Cardiac fibroblast (primary cell): Measurements from ENCODE around the gene KCNMB1.

Source experiments
- DNase-seq, 2 donors: peaks; one replicate each; pipeline versions ENCODE4 v3.0.0 to v3.0.0-alpha.2; 2010; ENCODE audit warnings: low read depth in 2 of 2
- H3K4me3 ChIP-seq, 2 donors: replicated peaks in 1 of 2; 1 replicate in 1 of 2; 2 replicates in 1 of 2; pipeline ENCODE4 v1.5.1; 2011; ENCODE audit warnings: low read depth in 2 of 2, low read length in 2 of 2, mild to moderate bottlenecking in 2 of 2, moderate library complexity in 1 of 2
- TF ChIP-seq, protein P1 (sequence below): IDR thresholded peaks from one replicate; pipeline ENCODE4 v1.5.1; 2011; ENCODE audit warnings: low read depth, mild to moderate bottlenecking, low read length, inconsistent platforms

KCNMB1 gene

DNA sequence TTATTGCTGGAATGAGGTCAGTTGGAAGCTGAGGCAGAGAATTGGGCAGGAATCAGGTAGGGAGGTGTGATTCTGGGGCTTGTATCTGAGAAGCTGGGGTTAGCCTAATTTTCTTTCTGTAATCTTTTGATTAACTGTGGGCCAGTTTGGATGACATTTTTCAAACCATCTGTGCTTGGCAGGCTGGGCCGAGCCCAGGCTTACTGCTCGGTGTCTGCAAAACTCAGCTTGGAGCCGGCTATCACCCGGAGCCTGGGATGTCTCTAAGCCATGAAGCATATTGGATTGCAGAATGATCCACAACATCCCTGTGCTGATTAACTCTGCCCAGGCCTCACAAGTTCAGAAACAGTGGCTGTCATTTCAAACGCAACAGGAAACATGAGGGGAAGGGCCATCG is 26.5 kb downstream of the KCNMB1 start:
- TF ChIP-seq, protein P1, sequence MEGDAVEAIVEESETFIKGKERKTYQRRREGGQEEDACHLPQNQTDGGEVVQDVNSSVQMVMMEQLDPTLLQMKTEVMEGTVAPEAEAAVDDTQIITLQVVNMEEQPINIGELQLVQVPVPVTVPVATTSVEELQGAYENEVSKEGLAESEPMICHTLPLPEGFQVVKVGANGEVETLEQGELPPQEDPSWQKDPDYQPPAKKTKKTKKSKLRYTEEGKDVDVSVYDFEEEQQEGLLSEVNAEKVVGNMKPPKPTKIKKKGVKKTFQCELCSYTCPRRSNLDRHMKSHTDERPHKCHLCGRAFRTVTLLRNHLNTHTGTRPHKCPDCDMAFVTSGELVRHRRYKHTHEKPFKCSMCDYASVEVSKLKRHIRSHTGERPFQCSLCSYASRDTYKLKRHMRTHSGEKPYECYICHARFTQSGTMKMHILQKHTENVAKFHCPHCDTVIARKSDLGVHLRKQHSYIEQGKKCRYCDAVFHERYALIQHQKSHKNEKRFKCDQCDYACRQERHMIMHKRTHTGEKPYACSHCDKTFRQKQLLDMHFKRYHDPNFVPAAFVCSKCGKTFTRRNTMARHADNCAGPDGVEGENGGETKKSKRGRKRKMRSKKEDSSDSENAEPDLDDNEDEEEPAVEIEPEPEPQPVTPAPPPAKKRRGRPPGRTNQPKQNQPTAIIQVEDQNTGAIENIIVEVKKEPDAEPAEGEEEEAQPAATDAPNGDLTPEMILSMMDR, result no peak
- H3K4me3 ChIP-seq, result no peak overlapping the region
- DNase-seq, result no peak

DNA sequence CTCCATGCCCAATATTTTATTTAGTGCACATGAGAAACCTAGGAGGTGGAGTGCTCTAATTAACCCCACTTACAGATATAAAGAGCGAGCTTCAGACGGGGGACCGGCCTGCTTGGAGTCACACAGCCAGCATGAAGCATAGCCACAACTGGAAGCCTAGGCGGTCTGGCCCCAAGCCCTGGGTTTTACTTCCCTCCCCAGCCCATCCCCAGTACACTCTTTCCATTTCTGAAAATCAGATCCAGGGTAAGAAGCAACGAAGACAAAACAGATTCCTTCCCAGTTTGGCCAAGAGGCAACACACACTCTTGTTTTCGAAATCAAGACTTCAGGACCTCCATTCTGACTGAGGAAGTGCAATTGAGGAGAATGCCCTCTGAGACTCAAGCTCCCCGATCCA is 27.1 kb downstream of the KCNMB1 start:
- TF ChIP-seq, protein P1, result no peak
- no peak overlapping the region for H3K4me3 ChIP-seq
- no peak for DNase-seq

DNA sequence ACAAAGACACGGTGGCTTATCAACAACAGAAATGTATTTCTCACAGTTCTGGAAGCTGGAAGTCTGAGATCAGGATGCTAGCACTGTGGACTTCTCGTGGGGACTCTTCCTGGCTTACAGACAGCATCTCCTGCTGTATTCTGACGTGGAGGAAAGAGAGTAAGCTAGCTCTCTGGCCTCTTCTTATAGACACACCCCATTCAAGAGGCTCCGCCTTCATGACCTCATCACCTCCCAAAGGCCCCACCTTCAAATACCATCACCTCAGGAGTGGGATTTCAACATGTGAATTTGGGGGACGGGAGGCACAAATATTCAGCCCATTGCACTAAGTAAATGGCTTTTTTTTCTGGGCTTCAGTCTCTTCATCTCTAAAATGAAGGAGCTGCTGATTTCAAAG is 27.6 kb downstream of the KCNMB1 start:
- TF ChIP-seq, protein P1, result no peak
- DNase-seq, result no peak
- no peak overlapping the region for H3K4me3 ChIP-seq

DNA sequence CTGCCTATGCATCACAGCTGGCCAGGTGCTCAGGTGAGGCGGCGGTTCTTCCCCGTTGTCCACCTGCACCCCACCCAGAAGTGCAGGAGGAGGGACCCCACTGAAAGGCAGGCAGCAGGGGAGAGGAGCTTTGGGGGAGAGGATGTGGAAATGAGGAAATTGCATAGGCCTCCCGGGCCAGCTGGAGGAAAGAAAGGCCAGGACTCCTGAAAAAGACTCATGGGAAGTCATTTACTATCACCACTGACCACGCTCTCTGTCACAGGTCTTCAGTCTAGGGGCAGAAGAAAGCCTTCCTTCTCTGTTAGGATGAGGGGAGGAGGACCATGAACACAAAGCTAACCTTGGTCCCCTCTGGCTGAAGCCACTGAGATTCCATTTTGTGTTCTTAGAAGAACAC is 28.1 kb downstream of the KCNMB1 start:
- TF ChIP-seq, protein P1, result no peak
- no peak for DNase-seq

DNA sequence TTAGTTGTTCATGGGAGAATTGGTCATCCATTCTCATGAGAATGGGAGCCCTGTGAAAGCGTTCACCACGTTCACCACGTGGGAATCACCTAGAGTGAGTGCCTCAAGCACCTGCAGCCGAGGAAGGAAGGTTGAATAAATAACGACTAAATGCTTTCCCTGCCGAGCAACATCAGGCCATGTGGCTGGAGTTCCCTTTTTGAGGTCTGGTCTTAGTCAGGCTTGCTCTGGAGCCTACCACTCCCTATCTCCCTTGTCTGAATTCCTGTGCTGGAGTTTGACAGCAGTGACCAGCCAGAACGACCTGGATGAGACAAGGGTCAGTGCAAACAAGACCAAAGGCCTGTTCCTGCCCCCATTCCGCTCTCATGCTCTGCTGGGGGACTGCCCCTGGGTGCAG is 28.5 kb downstream of the KCNMB1 start:
- no peak for DNase-seq
- H3K4me3 ChIP-seq, result no peak overlapping the region
- TF ChIP-seq, protein P1, result no peak

More for the DNA sequence above, 28.1 kb downstream of the KCNMB1 start:
- no peak overlapping the region for H3K4me3 ChIP-seq

DNA sequence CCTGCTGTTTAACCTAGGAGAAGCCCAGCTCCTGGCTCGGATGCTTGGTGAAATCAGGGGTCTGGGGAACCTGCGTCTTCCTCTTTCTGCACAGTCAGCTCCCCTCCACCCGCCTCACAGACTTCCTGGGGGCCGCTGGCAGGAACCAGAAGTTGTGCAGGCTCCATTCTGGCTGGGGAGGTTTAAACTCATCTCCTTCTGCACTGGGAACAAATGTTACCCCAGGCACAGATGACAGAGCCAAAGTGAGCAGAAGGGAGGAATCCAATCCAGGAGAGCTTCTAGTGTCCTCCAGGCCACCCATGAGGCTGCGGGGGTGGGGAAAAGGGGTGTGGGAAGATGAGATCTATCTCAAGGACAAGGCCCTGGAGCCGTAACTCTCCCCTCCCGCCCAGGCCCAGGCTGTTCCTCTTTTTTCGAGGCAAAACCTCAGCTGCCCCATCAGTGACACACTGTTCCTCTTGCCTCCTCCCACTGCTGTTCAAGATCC is 31.2 kb downstream of the KCNMB1 start:
- TF ChIP-seq, protein P1, result no peak
- H3K4me3 ChIP-seq, result no peak overlapping the region
- DNase-seq, result no peak

DNA sequence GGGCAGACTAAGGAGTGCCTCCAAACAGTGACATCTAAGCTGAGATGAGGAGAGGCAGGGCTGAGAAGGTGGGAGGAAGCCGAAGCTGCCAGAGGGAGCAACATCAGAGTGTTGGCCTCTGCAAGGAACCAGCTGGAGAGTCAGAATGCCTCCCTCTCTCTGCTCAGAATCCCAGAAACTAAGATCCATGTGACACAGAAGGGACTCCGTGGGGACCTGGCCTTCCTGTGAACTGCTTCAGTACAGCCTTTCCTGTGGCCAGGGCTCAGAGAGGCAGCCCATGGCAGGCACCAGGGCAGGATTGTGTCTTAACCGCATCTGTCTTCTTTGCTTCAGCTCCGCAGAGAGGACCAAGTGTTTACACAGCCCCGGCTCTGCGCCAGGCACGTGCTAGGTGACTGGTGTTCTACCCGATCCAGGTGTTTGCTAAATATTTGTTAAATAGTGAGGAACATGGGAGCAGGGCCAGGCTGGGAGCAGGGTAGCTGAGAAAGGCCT is 33.5 kb downstream of the KCNMB1 start:
- no peak overlapping the region for H3K4me3 ChIP-seq
- TF ChIP-seq, protein P1, result no peak
- DNase-seq, result no peak
